GM21447 (cell line): Measurements from ENCODE around the gene AATF.
"Not testable (repeated sequence)": the region's sequence is repeated elsewhere in the genome, so short reads cannot be mapped to it uniquely, and the experiment has no call there.

Experiments used
- ATAC-seq: cut with Tn5 transposase; IDR thresholded peaks from one replicate; pipeline ENCODE4 v1.9.1; 2021; ENCODE audit not compliant: unreplicated experiment

The AATF gene

GRCh38 chr17:37073464-37073863 is 124.7 kb downstream of the AATF start:
- ATAC-seq, result not testable (repeated sequence)

- ATAC-seq, result no peak
Measured at GRCh38 chr17:37079065-37079708, 130.4 kb downstream of the AATF start.

GRCh38 chr17:37079735-37080134 is 131.0 kb downstream of the AATF start:
- ATAC-seq, result no peak

- no peak for ATAC-seq
Measured at GRCh38 chr17:37081287-37081686, 132.5 kb downstream of the AATF start.

GRCh38 chr17:37082311-37082860 is 133.6 kb downstream of the AATF start:
- ATAC-seq, result no peak

- no peak for ATAC-seq
Measured at GRCh38 chr17:37082985-37083384, 134.2 kb downstream of the AATF start.

- ATAC-seq, result no peak
Measured at GRCh38 chr17:37083456-37083855, 134.7 kb downstream of the AATF start.

GRCh38 chr17:37084372-37084771 is 135.6 kb downstream of the AATF start:
- no peak for ATAC-seq

GRCh38 chr17:37086334-37086733 is 137.6 kb downstream of the AATF start:
- no peak for ATAC-seq

- no peak for ATAC-seq
Measured at GRCh38 chr17:37086948-37087347, 138.2 kb downstream of the AATF start.

- ATAC-seq, result no peak
Measured at GRCh38 chr17:37087683-37088082, 138.9 kb downstream of the AATF start.

GRCh38 chr17:37088459-37088858 is 139.7 kb downstream of the AATF start:
- no peak for ATAC-seq

- no peak for ATAC-seq
Measured at GRCh38 chr17:37088913-37089312, 140.2 kb downstream of the AATF start.

- peak; percentile 61 for ATAC-seq
Measured at GRCh38 chr17:37089956-37090355, 141.2 kb downstream of the AATF start.

- ATAC-seq, result no peak
Measured at GRCh38 chr17:37090941-37091340, 142.2 kb downstream of the AATF start.

- ATAC-seq, result no peak
Measured at GRCh38 chr17:37092071-37092470, 143.3 kb downstream of the AATF start.

- ATAC-seq, result no peak
Measured at GRCh38 chr17:37092701-37093100, 143.9 kb downstream of the AATF start.

GRCh38 chr17:37094391-37094790 is 145.6 kb downstream of the AATF start:
- ATAC-seq, result no peak

GRCh38 chr17:37096071-37096470 is 147.3 kb downstream of the AATF start:
- no peak for ATAC-seq

- ATAC-seq, result no peak
Measured at GRCh38 chr17:37097154-37097553, 148.4 kb downstream of the AATF start.

- no peak for ATAC-seq
Measured at GRCh38 chr17:37098152-37098551, 149.4 kb downstream of the AATF start.

- no peak for ATAC-seq
Measured at GRCh38 chr17:37098910-37099664, 150.3 kb downstream of the AATF start.
